GM23338 (cell line): Measurements from ENCODE around the gene ZNF45.

ENCODE experiments used
- CREB1 ChIP-seq: fragments of 250-450 bp; sonication (Bioruptor Pico); IDR thresholded peaks from 2 replicates; pipeline ENCODE4 v1.5.0; 2020; ENCODE audit warnings: low read depth, mild to moderate bottlenecking, moderate library complexity
- CTCF ChIP-seq, 2 experiments: fragments of 200-600 bp in 1 of 2; sonication (generic) in 1 of 2; conservative IDR thresholded peaks; 2 replicates each; pipeline versions ENCODE4 v1.5.1 to v1.6.1; 2016 to 2017; ENCODE audit warnings: antibody characterized with exemption in 2 of 2, low read depth in 2 of 2, mild to moderate bottlenecking in 2 of 2, moderate library complexity in 1 of 2
- ETS1 ChIP-seq: IDR thresholded peaks from 2 replicates; pipeline ENCODE4 v1.6.1; 2016; ENCODE audit warnings: antibody characterized with exemption
- EZH2 ChIP-seq: fragments of 200-600 bp; sonication (generic); IDR thresholded peaks from one replicate; pipeline ENCODE4 v1.8.0; 2017; ENCODE audit warnings: antibody characterized with exemption, mild to moderate bottlenecking, low read depth; ENCODE audit not compliant: unreplicated experiment
- EZH2phosphoT487 ChIP-seq: fragments of 200-600 bp; sonication (generic); IDR thresholded peaks from one replicate; pipeline ENCODE4 v1.8.1; 2018; ENCODE audit warnings: antibody characterized with exemption; ENCODE audit not compliant: unreplicated experiment
- POLR2AphosphoS5 ChIP-seq: IDR thresholded peaks from 2 replicates; pipeline ENCODE4 v1.6.1; 2016; ENCODE audit warnings: antibody characterized with exemption, low read depth
- REST ChIP-seq: IDR thresholded peaks from one replicate; pipeline ENCODE4 v1.6.1; 2018; ENCODE audit warnings: antibody characterized with exemption; ENCODE audit not compliant: unreplicated experiment
- ZNF114 ChIP-seq: fragments of 250-450 bp; sonication (Bioruptor Pico); IDR thresholded peaks from 2 replicates; pipeline ENCODE4 v1.5.0; 2020; ENCODE audit warnings: mild to moderate bottlenecking, moderate library complexity
- ZNF331 ChIP-seq: fragments of 250-450 bp; sonication (Bioruptor Pico); IDR thresholded peaks from 2 replicates; pipeline ENCODE4 v1.5.0; 2020; ENCODE audit warnings: low read depth, mild to moderate bottlenecking, moderate library complexity
- ZNF462 ChIP-seq: fragments of 250-450 bp; sonication (Bioruptor Pico); IDR thresholded peaks from 2 replicates; pipeline ENCODE4 v1.5.0; 2020; ENCODE audit warnings: mild to moderate bottlenecking, moderate library complexity

- TF ChIP-seq ZNF114 (CRISPR knock-in tag): no peak
- TF ChIP-seq EZH2phosphoT487: no peak
- no peak for TF ChIP-seq REST
- TF ChIP-seq CTCF (conservative IDR thresholded peaks at IDR 0.05; ENCODE audit: low read depth in 2 of 2): no peak
- no peak for TF ChIP-seq CREB1 (CRISPR knock-in tag)
- no peak for TF ChIP-seq EZH2
- TF ChIP-seq ZNF462 (CRISPR knock-in tag): no peak
- no peak for TF ChIP-seq ETS1
- TF ChIP-seq POLR2AphosphoS5: no peak
- no peak for TF ChIP-seq ZNF331 (CRISPR knock-in tag)
Measured at GRCh38 chr19:43966079-43966694, 31.1 kb upstream of the ZNF45 start.
